GM12892 (cell line): ENCODE results near the gene DNAJB8.

ENCODE experiments used
- POLR2A ChIP-seq: IDR thresholded peaks from 2 replicates; pipeline ENCODE4 v1.6.1; 2011; ENCODE audit warnings: low read depth, low read length, control low read depth
- POLR2AphosphoS5 ChIP-seq: IDR thresholded peaks from 2 replicates; pipeline ENCODE4 v1.6.1; 2011; ENCODE audit warnings: low read depth, low read length, control low read depth
- TAF1 ChIP-seq: IDR thresholded peaks from 2 replicates; pipeline ENCODE4 v1.6.1; 2011; ENCODE audit warnings: low read depth, mild to moderate bottlenecking, control low read depth, low read length, borderline replicate concordance

DNA sequence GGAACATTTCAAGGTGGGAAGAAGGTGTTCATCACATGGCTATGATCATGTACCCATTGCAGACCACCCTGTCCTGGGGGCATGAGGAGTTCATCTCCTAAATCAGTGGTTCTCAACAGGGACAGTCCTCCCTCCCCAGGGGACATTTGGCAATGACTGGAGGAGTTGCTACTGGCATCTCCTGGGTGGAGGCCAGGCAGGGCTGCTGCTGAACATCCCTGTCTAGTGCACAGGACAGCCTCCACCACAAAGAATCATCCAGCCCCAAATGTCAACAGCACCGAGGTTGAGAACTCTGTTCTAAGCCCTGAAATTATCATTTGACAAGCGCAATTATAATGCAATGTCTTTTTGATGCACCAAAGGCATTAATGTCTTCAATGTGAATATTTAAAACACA lies 4.4 kb upstream of the DNAJB8 start:
- no peak for TF ChIP-seq TAF1
- TF ChIP-seq POLR2A = no peak
- TF ChIP-seq POLR2AphosphoS5 = no peak
